Ascending aorta (tissue), 2 donors: Measurements from ENCODE around the gene CSTB. TPM values are rescaled to one million over a fixed set of nuclear protein-coding genes. Genes with fewer than 3 reads are reported as not detected.

ENCODE experiments used
- DNase-seq, 2 donors: peaks; one replicate each; pipeline ENCODE4 v3.0.0-alpha.2; 2019; ENCODE audit warnings: low spot score in 2 of 2
- H3K27ac ChIP-seq, 2 donors: fragments of 200-600 bp; sonication (generic); one replicate each; pipeline ENCODE4 v1.5.1; 2016 to 2017; ENCODE audit warnings: mild to moderate bottlenecking in 1 of 2
- H3K27me3 ChIP-seq: fragments of 200-600 bp; sonication (generic); one replicate; pipeline ENCODE4 v1.5.1; 2017
- H3K36me3 ChIP-seq, 2 donors: fragments of 200-600 bp; sonication (generic); one replicate each; pipeline ENCODE4 v1.5.1; 2016
- H3K4me1 ChIP-seq, 2 donors: fragments of 200-600 bp; sonication (generic); one replicate each; pipeline ENCODE4 v1.5.1; 2016 to 2017; ENCODE audit warnings: mild to moderate bottlenecking in 1 of 2
- H3K4me3 ChIP-seq, 2 donors: fragments of 200-600 bp; sonication (generic); one replicate each; pipeline ENCODE4 v1.5.1; 2016 to 2017; ENCODE audit warnings: mild to moderate bottlenecking in 1 of 2
- H3K9me3 ChIP-seq, 2 donors: fragments of 200-600 bp; sonication (generic); one replicate each; pipeline ENCODE4 v1.5.1; 2016
- intact Hi-C: fragments of 100-400 bp; cut with DNase I; formaldehyde crosslinking; loops from one replicate; pipeline ENCODE4 v1.15.1; 2023
- total RNA-seq: library from RNA; depleted of rRNA; stranded (reverse); fragments of >200 nt; gene quantifications from one replicate; pipeline ENCODE4 v1.1.0, GENCODE V29; 2016
- TF ChIP-seq, protein P1 (sequence below), 3 experiments: fragments of 200-600 bp in 2 of 3; fragments of 450-650 bp in 1 of 3; sonication (generic) in 2 of 3; IDR thresholded peaks; one replicate each; pipeline ENCODE4 v1.5.1; 2016 to 2019; ENCODE audit warnings: antibody characterized with exemption in 3 of 3, mild to moderate bottlenecking in 1 of 3, moderate library complexity in 1 of 3

CSTB gene
- total RNA-seq, 1 donor from 2014 or later, result 8.7 TPM

DNA sequence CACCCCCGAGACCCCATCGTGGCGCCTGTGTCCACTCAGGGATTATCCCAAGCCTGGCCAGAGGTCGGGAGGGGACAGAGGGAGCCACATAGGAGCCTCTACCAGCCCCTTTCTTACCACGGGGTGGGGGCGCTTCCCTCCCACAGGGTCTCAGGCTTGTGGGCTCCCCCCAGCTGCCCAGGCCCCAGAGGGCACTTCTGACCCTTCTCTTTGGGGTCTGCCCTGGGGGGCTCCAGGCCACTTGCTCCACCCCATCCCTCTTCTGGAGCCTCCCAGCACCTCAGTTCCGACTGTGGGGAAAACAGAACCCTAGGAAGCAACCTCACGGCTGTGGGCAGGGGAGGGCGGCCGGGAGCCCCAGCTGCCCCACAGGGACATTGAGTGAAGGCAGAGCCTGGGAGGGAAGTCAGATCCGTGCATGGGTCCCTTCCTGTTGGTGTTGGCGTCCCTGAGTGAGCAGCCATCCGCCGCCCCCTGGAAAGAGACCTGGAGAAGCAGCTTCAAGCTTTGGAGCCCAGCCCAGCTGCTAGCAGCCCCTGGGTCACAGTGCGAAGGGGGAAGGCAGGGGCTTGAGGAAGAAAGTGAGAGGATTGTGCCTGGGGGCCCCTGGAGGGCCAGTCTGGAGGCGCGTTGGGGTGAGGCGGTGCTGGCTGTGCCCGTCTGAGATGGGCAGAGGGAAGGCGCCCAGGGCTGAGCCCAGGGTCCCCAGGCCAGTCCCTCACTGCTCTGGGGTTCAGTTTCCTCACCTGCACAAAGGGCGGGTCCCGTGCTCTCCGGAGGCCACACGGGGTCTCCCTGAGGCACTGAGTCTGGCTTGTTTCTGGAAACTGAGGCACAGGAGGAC is 35.4 kb upstream of the CSTB start:
- no peak overlapping the region for H3K27ac ChIP-seq
- H3K36me3 ChIP-seq, result no peaks in the 10 kb centered on the region
- no peak for DNase-seq
- H3K27me3 ChIP-seq, result no peaks in the 10 kb centered on the region
- TF ChIP-seq, protein P1, sequence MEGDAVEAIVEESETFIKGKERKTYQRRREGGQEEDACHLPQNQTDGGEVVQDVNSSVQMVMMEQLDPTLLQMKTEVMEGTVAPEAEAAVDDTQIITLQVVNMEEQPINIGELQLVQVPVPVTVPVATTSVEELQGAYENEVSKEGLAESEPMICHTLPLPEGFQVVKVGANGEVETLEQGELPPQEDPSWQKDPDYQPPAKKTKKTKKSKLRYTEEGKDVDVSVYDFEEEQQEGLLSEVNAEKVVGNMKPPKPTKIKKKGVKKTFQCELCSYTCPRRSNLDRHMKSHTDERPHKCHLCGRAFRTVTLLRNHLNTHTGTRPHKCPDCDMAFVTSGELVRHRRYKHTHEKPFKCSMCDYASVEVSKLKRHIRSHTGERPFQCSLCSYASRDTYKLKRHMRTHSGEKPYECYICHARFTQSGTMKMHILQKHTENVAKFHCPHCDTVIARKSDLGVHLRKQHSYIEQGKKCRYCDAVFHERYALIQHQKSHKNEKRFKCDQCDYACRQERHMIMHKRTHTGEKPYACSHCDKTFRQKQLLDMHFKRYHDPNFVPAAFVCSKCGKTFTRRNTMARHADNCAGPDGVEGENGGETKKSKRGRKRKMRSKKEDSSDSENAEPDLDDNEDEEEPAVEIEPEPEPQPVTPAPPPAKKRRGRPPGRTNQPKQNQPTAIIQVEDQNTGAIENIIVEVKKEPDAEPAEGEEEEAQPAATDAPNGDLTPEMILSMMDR (IDR thresholded peaks at IDR 0.05), result no peak
- intact Hi-C loops, result no loop called here
- H3K4me1 ChIP-seq, result peaks cover 0 to 6% of the 10 kb centered on the region in 2 donors
- H3K9me3 ChIP-seq, result no peaks in the 10 kb centered on the region
- peak overlapping the region in 1 of 2 donors; percentile 32 for H3K4me3 ChIP-seq

DNA sequence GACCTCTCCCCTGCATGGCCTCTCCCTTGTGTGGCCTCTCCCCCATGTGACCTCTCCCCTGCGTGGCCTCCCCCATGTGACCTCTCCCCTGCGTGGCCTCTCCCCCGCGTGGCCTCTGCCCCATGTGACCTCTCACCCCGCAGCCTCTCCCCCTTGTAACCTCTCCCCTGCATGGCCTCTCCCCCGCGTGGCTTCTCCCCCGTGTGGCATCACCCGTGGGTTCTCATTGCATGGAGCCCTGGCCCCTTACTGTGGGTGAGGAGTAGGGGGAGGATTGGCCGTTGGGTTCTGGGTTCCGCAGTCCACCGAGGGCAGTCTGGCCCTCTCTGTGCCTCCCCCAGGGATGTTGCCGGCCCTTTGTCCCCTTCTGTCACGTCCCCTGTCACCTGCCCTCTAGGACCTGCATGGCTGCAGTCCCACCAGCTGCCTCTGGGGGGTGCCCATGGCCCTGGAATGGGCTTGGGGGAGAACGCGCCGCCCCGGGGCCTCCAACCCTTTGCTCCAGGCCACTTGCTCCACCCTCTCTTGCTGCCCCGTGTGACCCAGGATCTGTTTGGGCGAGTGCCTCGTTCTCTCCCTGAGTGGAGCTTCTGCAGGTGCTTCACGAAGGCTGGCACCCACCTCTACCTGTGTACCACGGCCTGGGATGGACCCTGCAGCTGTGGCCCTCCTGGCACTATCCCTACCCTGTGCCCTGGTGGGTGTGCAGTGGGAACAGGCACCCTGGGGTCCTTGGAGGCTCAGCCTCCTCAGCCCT is 34.6 kb upstream of the CSTB start:
- no peak overlapping the region for H3K4me3 ChIP-seq
- H3K27ac ChIP-seq, result no peak overlapping the region
- intact Hi-C loops, result loop anchor here (1.0 kb wide), 1 partner anchor 165 kb away; no protein-coding TSS in a partner anchor
- peaks cover 0 to 4% of the 10 kb centered on the region in 2 donors for H3K36me3 ChIP-seq
- DNase-seq, result peak; percentile 39 to 87
- H3K9me3 ChIP-seq, result no peaks in the 10 kb centered on the region
- TF ChIP-seq, protein P1 (IDR thresholded peaks at IDR 0.05), result peak; percentile 85 to 93 (median 89)
- H3K4me1 ChIP-seq, result peaks cover 0 to 6% of the 10 kb centered on the region in 2 donors
- H3K27me3 ChIP-seq, result no peaks in the 10 kb centered on the region

DNA sequence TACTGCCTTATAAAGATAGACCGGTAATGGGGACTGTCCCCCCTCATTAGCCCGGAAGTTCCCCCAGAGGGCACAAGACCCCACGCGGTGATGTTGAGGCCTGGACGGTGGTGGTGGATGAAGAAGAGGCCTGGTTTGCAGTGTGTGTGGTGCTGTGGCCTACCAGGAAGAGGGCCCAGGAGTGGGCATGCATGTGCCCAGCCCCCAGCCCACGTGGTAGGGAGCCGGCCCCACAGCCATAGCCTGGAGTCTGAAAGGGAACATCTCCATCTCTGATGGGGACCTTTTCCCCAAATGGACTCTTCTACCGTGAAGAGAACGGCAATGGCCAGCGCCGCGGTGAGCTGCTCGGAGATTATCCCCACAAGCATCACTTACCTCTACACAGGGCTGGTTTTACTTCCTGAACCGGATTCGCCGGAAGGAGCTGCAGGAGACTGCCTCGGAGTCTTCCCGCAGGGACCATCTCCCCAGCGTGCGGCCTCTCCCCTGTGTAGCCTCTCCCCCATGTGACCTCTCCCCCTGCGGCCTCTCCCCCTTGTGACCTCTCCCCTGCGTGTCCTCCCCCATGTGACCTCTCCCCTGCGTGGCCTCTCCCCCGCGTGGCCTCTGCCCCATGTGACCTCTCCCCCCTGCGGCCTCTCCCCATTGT is 33.9 kb upstream of the CSTB start:
- peaks cover 0 to 6% of the 10 kb centered on the region in 2 donors for H3K4me1 ChIP-seq
- no peak overlapping the region for H3K27ac ChIP-seq
- intact Hi-C loops, result loop anchor here (1.0 kb wide), 1 partner anchor 165 kb away; no protein-coding TSS in a partner anchor
- H3K4me3 ChIP-seq, result no peak overlapping the region
- peaks cover 0 to 4% of the 10 kb centered on the region in 2 donors for H3K36me3 ChIP-seq
- H3K27me3 ChIP-seq, result no peaks in the 10 kb centered on the region
- no peaks in the 10 kb centered on the region for H3K9me3 ChIP-seq
- no peak for DNase-seq
- TF ChIP-seq, protein P1 (IDR thresholded peaks at IDR 0.05), result no peak

DNA sequence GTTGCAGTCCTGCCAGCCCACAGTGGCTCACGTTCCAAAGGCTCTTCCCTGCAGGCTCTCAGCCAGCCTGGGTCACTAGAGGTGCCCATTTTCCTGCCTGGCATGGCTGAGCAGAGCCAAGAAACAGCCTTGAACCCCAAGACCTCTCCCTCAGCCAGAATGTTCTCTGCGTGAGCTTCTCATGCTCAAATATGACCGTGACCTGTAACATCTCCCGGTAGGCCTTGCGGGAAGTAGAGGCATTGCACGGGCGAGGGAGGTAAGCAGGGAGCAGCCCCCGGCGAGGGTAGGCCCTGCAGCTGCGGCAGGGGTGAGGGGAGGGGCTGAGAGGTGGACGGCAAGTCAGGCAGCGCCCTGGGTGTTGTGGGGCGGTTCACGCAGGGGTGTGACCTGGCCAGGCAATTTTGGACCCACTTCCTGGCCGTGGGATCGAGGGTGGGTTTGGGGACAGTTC is 33.3 kb upstream of the CSTB start:
- no peaks in the 10 kb centered on the region for H3K27me3 ChIP-seq
- H3K4me1 ChIP-seq, result peaks cover 0 to 6% of the 10 kb centered on the region in 2 donors
- no peak for DNase-seq
- no peaks in the 10 kb centered on the region for H3K9me3 ChIP-seq
- no peak overlapping the region for H3K4me3 ChIP-seq
- TF ChIP-seq, protein P1 (IDR thresholded peaks at IDR 0.05), result no peak
- peaks cover 3 to 4% of the 10 kb centered on the region in 2 donors for H3K36me3 ChIP-seq
- H3K27ac ChIP-seq, result no peak overlapping the region
- intact Hi-C loops, result no loop called here

DNA sequence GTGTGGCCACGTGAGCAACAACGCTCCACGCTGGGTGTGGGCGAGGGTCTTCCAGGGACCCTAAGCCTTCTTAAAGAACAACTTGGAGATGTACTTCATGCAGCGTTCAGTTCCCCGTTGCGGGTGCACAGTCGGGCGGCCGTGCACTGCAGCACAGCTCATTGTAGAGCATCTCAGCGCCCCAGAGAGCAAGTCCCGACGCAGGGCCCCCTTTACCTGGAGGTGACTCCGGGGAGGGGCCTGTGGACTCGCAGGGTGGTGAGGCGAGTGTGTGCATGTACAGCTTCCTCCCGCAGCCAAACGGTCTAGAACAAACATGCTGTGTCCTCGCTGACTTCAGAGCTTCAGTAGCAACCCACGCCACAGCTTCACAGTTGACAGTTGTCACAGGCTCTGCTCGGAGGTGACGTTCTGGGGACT is 32.7 kb upstream of the CSTB start:
- H3K36me3 ChIP-seq, result peaks cover 5 to 9% of the 10 kb centered on the region in 2 donors
- TF ChIP-seq, protein P1 (IDR thresholded peaks at IDR 0.05), result no peak
- intact Hi-C loops, result no loop called here
- H3K9me3 ChIP-seq, result no peaks in the 10 kb centered on the region
- no peak overlapping the region for H3K4me3 ChIP-seq
- no peak overlapping the region for H3K27ac ChIP-seq
- peaks cover 0 to 6% of the 10 kb centered on the region in 2 donors for H3K4me1 ChIP-seq
- no peak for DNase-seq
- H3K27me3 ChIP-seq, result no peaks in the 10 kb centered on the region
